HL-60 (cell line): ENCODE measurements around the gene CD4.

Experiments used
- DNase-seq, 2 experiments: peaks; one replicate each; pipeline ENCODE4 v3.0.0-alpha.2; 2010 to 2020; ENCODE audit warnings: low read depth in 1 of 2, low spot score in 1 of 2
- H3K27ac ChIP-seq: fragments of 250-450 bp; sonication (Bioruptor Pico); replicated peaks from 2 replicates; pipeline ENCODE4 v1.5.1; 2020; ENCODE audit warnings: mild to moderate bottlenecking, moderate library complexity
- H3K27me3 ChIP-seq: fragments of 250-450 bp; sonication (Bioruptor Pico); 2 replicates; pipeline ENCODE4 v1.5.1; 2021; ENCODE audit warnings: mild to moderate bottlenecking, moderate library complexity; ENCODE audit not compliant: insufficient read depth, poor library complexity, severe bottlenecking
- H3K4me3 ChIP-seq: replicated peaks from 2 replicates; pipeline ENCODE4 v1.5.1; 2011; ENCODE audit warnings: mild to moderate bottlenecking, control low read depth, low read length; ENCODE audit not compliant: insufficient read depth
- GABPA ChIP-seq: IDR thresholded peaks from 2 replicates; pipeline ENCODE4 v1.6.1; 2012; ENCODE audit warnings: low read depth
- POLR2AphosphoS5 ChIP-seq: IDR thresholded peaks from 2 replicates; pipeline ENCODE4 v1.6.1; 2012; ENCODE audit warnings: low read depth
- REST ChIP-seq: IDR thresholded peaks from 2 replicates; pipeline ENCODE4 v1.6.1; 2012; ENCODE audit warnings: low read depth; ENCODE audit not compliant: insufficient replicate concordance
- SPI1 ChIP-seq: IDR thresholded peaks from 2 replicates; pipeline ENCODE4 v1.6.1; 2012; ENCODE audit warnings: low read depth, mild to moderate bottlenecking, borderline replicate concordance
- TF ChIP-seq, protein P1 (sequence below): IDR thresholded peaks from one replicate; pipeline ENCODE4 v1.5.1; 2011; ENCODE audit warnings: low read length, control low read depth, inconsistent platforms; ENCODE audit not compliant: insufficient read depth

CD4 gene

DNA sequence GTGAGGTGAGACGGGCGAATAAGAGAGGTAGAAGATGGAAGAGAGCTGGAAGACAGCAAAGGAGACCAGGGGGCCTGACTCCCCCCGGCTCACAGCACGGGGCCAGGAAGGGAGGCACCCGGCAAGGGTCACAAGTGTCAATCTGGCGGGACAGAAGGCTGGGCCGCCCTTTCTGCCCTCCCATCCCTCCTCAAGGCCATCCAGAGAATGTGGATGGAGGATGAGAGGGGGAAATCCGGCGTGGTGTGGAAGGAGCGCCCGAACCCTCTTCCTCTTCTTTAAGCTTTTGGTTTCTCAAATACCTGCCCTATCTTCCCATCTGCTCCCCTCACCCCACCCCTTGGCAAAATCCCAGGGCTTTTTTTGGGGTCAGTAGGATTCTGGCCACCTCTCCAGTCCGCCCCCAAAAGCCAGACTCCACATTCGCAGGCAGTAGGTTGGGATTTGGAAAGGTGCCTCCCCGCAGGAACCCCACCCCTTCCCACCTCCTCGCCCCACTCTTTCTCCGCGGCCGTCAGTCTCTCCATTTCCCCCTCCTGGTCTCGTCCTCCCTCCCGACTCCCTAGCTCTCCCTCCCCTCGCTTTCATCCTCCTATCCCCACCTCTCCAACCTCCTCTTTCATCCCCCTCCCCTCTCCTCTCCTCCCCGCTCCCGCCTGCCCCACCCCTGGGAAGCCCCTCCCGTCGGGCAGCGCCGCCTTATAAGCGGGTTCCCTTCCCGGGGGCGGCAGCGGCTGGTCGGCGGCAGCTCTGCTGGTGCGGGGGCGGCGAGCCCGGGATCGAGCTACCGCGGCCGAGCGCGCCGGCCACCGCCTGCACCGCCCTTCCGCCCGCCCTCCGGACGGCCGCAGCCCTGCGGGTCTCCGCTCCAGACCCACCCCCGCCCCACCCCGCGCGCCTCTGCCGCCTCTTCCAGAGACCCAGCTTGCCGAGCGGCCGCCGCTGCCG lies 23.4 kb upstream of the CD4 start, which contains the start of gene PTMS:
PTMS (plus strand) TSS at position 730 of the 948 bp plus-strand sequence. CDS start 343 bp downstream, outside the sequence.
- no peak for DNase-seq

DNA sequence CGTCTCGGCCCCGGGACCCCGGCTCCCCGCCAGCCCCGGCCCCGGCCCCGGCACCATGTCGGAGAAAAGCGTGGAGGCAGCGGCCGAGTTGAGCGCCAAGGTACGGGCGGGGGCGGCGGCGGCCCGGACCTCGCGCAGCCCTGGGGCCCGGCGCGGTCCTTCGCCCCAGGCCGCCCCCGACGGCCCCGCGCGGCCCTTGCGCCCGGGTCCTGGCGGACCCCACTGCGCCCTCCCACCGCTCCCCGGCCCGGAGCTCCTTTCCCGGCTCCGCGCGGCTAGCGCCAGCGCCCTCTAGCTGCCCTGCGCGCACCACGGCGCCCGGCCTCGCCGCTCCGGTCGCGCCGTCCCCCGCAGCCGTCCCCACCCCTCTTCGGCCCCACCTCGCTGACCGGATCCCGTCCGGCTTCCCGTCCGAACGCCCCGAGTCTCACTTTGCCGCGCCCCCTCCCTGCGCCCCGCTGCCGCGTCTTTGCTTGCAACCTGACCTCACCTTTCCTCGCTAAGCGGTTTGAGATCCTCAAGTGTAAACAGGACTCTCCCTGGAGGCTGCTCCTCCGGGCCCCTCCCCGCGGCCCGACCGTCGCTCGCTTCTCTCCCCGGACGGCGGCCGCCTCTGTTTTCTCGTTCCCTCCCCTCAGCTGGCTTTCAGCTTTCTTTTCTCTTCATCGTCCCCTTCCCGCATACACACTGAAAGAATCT lies 22.5 kb upstream of the CD4 start:
- Histone ChIP-seq H3K27ac (no peak overlapping the region), H3K27me3 (peaks cover 49% of the 10 kb centered on the region), H3K4me3 (peak overlapping the region; percentile 42)
- peak in 1 of 2 experiments; percentile 41 for DNase-seq
- no peak for TF ChIP-seq POLR2AphosphoS5
- TF ChIP-seq, protein P1, sequence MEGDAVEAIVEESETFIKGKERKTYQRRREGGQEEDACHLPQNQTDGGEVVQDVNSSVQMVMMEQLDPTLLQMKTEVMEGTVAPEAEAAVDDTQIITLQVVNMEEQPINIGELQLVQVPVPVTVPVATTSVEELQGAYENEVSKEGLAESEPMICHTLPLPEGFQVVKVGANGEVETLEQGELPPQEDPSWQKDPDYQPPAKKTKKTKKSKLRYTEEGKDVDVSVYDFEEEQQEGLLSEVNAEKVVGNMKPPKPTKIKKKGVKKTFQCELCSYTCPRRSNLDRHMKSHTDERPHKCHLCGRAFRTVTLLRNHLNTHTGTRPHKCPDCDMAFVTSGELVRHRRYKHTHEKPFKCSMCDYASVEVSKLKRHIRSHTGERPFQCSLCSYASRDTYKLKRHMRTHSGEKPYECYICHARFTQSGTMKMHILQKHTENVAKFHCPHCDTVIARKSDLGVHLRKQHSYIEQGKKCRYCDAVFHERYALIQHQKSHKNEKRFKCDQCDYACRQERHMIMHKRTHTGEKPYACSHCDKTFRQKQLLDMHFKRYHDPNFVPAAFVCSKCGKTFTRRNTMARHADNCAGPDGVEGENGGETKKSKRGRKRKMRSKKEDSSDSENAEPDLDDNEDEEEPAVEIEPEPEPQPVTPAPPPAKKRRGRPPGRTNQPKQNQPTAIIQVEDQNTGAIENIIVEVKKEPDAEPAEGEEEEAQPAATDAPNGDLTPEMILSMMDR: peak; percentile 35

More for the DNA sequence above, 23.4 kb upstream of the CD4 start, which contains the start of gene PTMS:
- H3K27ac ChIP-seq: no peak within 1 kb of the TSS
- no peak for TF ChIP-seq POLR2AphosphoS5
- no peak for TF ChIP-seq REST
- TF ChIP-seq GABPA: no peak
- TF ChIP-seq SPI1: no peak
- TF ChIP-seq, protein P1: no peak
- peak within 1 kb of the TSS; percentile 42 for H3K4me3 ChIP-seq
- peaks cover 49% of the 10 kb centered on the region for H3K27me3 ChIP-seq

DNA sequence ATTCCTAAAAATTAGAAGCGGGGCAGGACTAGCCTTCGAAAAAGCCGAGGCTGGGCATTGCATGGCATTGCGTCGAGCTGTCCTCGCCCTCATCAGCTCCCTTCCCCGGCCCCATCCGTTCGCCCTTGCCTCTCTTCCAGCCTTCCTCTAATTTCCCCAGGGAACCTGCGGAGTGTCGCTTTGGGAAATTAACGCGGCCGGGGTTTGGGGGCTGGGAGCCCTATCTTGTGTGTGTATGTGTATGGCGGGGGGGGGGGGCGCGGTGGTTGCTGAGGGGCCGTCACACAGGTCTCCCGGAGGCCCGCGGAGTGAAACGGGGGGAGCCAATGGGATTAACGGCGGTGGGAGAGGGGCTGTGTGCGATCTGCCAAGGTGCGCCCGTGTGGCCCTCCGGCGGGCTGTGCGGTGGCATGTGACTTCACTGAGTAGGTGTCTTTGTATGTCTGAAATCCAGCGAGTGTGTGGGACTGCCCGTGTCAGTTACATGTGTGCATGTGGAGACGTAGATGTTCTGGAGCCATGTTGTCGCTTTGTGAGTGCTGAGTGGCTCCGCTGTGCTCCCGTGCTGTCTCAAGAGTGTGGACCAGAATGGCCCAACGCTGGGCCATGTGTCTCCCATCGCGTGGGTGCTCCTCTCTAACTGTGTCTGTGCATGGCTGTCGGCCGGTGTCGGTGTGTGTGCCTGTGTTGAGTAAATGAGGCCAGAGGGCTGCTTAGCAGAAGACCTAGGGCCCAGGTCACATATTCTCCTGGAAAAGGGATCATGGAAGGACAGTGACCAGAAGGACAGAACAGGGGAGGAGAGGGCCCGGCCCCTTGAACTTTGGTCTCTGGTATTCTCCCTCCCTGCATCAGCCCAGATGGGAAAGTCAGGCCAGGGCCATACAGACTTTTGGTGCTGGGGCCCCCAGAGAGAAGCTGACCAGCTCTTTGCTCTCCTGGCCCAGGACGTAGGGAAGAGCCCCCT lies 21.7 kb upstream of the CD4 start:
- no peak overlapping the region for H3K27ac ChIP-seq
- TF ChIP-seq GABPA (no peak), POLR2AphosphoS5 (no peak), SPI1 (no peak), REST (no peak)
- TF ChIP-seq, protein P1: no peak
- peaks cover 49% of the 10 kb centered on the region for H3K27me3 ChIP-seq
- peak overlapping the region; percentile 42 for H3K4me3 ChIP-seq
- DNase-seq: no peak
